Stimulated activated CD4-positive, alpha-beta T cell treated with anti-CD3 and anti-CD28 coated beads, TNF-alpha, amount 100 ng/mL, for 4 hours (primary cell): Measurements from ENCODE around the gene MAGI2.
"Not testable (repeated sequence)": the region's sequence is repeated elsewhere in the genome, so short reads cannot be mapped to it uniquely, and the experiment has no call there.

Source experiments
- DNase-seq, 3 experiments: peaks; one replicate each; pipeline ENCODE4 v3.0.0-alpha.2; 2020; ENCODE audit warnings: low read depth in 3 of 3

Gene MAGI2

DNA sequence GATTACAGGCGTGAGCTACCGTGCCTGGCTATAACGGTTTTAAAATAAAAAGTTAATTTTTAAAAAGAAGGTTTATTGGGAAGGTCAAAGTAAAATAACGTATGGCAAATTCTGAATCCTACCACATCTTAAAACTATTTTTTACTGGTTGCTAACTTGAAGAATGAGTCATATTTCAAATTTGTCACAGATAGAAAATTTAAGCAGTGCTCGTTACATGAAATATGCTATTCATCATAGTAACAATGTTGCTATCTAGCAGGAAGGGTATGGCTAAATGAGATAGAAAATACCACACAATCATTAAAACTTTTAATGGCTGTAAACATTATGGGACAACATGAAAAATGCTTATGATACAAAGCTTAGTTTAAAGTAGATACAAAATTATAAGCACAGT, 1154.4 kb downstream of the MAGI2 start:
- no peak for DNase-seq

DNA sequence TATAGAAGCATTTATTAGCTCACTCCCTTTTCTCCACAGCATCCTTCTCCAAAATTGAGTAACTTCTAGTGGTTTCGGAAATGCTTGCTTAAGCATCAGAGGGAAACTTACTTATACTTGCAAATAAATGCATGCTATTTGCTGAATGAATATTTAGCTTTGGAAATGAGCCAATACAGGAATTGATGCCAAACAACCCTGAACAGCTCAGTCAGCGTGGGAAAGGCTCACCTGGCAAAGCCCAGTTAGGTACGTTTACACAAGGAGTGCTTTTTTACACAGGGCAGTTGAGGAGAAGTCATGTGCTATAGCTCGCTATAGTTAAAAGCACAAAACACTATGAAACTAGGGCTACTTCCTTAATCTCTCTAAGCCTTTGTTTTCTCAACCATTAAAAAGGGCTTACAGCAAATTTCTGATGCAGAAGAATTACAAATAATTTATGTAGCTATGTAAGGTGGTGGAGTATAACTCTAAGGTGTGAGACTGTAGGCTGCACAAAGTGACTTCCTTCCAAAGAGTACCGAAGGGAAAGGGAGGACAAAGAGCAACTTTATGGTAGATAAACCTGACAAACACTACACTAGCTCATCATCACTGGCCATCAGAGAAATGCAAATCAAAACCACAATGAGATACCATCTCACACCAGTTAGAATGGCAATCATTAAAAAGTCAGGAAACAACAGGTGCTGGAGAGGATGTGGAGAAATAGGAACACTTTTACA, 1156.7 kb downstream of the MAGI2 start:
- no peak for DNase-seq

DNA sequence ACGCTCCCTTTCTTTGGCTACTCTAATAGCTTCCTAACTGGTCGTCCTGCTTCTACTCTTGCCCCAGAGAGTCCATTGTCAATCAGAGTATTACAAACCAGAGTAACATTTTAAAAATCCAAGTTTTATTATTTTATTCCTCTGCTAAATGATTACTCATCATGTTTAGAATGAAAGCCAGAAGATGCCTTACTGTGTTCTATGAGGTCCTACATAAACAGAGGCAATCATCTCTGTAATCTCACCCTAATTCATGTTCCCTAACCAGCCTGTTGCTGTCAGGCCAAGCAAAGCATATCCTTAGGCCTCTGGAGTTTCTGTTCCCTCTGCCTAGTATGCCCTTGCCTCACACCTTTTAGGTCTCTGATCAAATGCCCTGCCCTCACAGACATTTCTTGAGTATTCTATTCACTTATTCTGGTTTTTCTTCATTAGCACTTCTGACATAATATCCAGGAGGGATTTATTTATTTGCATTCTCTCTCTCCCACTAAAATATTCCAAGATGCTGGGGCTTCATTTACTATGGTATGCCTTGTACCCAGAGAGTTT, 1157.3 kb downstream of the MAGI2 start:
- no peak for DNase-seq

DNA sequence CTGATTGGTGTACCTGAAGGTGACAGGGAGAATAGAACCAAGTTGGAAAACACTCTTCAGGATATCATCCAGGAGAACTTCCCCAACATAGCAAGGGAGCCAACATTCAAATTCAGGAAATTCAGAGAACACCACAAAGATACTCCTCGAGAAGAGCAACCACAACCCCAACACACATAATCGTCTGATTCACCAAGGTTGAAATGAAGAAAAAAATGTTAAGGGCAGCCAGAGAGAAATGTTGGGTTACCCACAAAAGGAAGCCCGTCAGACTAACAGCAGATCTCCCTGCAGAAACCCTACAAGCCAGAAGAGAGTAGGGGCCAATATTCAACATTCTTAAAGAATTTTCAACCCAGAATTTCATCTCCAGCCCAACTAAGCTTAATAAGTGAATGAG, 1164.0 kb downstream of the MAGI2 start:
- DNase-seq: not testable (repeated sequence)

DNA sequence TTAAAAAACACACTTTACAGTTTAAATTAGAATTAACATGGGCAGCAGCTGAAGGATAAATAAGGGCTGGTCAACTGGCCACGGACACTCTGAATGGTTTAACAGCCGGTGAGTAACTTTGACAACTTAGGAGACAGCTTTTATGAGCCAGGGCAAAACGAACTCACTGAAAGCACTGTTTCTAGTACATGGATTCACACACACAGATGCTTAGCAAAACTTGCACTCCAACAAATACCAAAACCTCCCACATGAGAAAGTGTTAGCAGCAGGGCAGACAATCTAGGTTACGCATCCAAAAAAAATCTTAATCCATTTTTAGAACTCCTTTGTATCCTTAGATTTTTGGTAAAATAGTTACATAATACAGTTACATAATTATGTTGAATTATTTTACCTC, 1168.5 kb downstream of the MAGI2 start:
- DNase-seq: no peak

DNA sequence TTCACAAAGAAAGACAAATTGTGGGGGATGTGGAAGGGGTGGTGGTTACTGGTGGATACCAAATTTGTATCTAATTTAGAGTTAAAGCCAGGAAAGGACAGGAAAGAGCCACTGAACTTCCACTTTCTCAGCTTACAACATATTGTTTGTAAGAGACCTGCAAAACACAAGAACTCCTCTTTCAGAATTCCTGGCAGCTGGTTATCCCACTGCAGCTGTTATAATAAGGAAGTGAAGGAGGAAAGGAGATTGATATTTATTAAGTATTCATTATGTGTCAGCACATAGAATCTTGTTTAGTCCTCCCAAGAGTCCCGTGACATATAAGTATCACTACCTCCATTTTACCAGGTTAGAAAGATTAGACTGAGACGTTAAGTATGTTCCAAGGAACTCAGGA, 1173.2 kb downstream of the MAGI2 start:
- DNase-seq: no peak

DNA sequence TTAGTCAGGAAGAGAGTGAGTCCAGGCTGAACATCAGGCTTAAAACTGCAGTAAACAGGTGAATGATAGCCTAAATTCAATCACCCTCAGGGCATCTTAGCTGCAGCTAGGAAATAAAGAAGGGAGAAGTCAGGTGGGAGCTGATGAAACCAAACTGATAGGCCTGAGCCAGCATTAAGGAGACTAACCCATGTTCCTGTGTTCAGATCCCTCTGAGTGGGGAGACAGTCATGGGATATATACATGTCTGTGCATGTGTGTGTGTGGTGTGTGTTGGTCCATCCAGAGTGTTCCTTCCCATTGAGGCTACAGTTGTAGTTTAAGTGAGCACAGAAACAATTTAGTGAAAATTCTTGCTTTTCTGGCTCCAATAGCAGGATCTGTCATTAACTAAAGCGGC, 1174.0 kb downstream of the MAGI2 start:
- no peak for DNase-seq

DNA sequence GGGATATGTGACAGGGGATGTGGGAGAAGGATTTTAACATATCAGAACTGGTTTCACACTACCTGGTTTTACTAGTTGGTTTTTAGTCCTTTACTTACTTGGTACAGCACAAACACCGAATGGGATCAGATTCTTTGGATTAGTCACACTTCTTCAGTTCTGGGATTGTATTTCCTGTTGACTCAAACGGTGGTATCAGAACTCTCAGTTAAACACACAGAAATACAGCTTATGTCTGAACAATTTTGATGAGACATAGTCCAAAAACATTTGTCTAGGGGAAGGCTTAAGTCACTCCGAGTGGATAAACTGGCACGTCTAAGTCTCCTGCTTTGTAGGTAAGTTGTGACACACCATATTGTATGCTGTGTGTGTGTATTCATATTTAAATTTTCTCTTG, 1174.4 kb downstream of the MAGI2 start:
- DNase-seq: no peak

DNA sequence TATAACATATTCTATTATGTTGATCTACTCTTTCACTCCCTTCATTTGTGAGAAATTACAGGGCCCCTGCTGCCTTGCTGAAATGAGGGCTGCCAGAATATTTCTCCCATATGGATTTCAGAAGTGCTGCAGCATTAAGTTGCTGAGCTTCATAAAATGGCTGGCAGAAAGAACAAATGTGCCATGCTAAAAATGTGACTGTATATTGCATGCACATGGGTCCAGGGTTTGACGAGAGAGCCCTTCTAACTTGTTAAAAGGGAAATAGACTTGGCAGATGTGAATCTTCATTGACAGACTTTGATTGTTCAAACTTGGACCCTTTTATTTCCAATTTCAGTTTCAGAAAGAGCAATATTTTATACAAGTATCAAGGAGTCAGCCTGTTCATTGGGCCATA, 1186.3 kb downstream of the MAGI2 start:
- DNase-seq: no peak

DNA sequence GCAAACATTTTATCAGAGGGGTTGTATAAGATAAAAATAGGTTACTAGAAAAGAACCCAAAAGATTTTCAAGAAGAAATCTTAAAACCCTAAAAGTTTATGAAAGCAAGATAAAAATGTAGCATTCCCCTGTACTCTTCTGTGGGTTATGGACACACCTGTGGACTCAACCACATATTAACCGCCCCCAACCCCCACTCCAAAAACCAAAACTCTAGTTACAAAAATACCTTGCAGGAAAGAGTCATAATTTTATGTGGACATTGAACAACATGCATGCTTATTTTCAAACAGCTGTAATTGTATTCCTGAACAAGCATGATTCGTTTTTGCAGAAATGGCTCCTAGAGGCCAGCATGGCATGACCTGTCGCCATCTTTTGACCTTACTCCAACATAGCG, 1188.0 kb downstream of the MAGI2 start:
- no peak for DNase-seq

DNA sequence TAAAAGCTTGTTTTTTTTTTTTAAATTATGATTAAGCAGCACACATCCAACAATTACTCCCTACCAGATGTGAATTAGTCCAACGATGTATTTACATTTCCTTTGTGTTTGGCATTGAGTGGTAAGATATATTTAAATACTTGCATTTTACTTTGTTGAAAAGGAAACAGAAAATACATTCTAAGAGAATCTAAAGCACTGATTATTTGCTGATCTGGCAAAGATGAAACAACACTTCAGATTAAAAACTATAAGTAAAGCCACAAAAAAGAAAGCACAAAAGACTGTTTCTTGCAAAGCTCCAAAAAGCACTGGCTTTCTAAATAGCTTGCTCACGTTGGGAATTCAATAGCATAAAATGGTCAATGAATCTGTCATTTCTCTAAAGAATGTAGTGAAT, 1188.4 kb downstream of the MAGI2 start:
- no peak for DNase-seq

DNA sequence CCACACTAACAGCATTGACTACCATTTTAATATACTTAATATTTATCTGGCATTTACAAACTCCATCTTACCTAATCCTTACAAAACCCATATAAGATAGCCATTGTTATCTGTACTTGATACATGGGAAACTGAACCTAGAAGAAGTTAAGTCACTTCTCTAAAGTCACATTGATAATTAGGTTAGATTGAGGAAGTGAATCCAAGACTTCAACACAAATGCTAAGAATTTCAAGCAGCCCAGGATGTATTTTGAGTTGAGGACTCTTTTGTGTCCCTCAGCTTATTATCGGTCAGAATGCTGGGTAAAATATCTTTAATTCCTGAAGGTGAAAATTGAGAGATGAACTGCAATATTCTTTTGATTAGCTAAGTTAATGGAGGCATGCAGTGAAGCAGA, 1189.4 kb downstream of the MAGI2 start:
- DNase-seq: no peak

DNA sequence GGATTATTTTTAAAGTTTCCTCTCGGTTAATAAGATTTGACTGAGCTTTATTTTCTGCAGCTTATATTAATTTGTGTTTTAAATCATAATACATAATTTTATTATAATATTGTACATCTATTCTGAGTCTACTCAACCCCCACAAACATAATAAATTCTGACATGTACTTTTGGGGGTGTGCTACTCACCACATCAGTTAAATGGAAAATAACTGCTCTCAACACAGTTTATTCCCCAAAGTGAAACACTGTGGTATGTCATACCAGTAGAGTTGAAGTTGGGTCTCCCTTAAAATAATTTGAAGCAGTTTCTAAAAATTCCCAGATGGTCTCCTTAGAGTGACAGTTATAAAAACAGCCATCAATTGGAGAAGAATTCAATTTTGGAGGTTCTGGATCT, 1191.7 kb downstream of the MAGI2 start:
- DNase-seq: no peak

DNA sequence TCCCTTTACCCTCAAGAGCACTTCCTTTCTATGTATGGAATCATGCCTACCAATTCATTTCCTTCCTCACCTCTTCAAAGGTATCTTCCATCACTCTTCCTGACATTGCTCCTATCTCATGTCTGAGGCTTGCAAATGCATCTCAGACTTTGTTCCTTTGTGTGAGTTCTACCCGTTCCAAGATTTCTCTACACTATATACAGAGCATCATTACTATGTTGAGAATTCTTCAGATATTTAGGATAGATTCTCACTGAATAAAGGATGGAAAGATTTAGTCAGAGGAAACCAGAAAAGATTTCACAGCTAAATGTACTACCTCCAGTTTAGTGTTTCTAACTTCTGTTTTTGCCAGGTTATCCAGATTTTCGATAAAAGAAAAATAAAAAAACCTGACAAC, 1192.2 kb downstream of the MAGI2 start:
- no peak for DNase-seq

DNA sequence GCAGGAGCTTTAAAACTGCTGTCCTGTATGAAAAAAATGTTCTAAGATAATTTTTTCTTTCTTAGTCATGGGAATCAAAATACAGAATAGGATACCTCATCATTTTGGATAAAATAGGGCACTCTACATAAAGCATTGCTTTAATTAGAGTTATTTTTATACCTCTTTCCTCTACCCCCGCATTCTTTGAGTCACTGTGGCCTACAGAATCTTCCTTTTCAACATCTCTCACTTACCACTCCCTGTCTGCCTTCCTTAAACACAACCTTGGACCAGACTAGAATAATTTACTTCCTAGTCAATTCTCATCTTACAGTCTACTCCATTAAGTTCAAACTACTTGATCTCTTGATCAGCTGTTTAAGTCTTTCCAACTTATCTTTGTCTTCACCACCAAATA, 1192.6 kb downstream of the MAGI2 start:
- no peak for DNase-seq

DNA sequence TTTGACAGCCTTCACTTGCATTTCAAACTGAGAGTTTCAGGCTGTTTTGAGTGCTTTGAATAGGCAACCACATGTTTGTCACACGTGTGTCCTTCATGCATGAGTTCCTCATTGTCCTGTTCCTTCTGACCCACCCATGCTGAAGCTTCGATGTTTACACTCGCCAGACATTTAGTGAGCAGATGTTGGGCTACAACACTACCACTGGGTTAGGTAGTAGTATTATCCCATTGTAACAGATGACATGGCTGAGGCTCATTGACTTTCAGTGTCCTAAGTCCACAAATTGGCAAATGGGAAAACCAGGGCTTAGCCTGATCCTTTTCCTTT, 1198.8 kb downstream of the MAGI2 start:
- no peak for DNase-seq

DNA sequence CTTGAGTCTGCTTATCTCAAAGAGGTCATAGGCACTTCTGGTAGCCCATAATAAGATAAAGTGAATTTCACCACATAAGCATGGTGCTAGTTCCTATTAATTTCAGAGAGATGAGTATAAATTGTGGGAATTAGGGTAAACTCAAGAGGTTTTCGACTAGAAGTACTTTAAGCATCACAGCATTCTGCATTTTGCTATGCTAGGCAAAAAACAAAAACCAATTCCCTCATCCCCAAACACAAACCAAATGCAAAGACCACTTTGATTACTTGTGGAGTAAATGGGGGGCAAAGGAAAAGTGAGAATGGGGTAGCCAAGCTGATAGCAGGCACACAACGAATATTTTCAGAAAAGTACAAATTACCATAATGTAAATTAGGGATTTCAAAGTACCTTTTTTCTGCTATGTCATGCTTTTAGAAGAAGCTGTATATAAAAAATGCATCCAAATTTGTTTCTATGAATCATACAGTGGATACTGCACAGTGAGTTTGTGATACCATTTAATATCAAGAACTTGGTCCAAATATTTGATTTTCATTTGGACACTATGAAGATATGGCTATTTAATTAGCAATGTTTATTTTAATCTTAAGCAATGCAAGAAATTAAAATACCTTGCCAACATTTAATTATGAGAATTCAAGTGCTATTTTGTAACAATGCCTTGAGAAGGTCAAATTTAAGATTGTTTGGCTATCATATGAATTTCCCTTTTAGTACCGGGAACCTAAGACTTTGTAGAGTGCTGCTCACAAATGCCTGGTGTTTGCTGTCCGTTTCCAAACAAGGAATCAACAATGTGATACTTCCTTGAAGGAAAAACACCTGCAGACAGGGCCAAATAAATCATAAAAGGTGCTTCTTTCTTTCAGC, 1199.4 kb downstream of the MAGI2 start:
- no peak for DNase-seq

DNA sequence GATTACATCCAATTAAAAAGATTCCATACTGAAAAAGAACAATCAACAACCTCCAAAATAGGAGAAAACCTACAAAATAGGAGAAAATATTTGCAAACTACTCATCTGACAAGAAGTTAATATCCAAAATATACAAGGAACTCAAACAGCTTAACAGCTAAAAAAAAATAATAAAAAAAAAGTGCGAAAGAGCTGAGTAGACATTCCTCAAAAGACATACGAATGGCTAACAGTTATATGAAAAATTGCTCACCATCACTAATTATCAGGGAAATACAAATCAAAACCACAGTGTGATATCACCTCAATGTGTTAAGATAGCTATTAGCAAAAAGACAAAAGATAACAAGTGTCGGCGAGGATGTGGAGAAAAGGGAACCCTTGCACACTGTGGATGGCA, 1204.6 kb downstream of the MAGI2 start:
- no peak for DNase-seq

DNA sequence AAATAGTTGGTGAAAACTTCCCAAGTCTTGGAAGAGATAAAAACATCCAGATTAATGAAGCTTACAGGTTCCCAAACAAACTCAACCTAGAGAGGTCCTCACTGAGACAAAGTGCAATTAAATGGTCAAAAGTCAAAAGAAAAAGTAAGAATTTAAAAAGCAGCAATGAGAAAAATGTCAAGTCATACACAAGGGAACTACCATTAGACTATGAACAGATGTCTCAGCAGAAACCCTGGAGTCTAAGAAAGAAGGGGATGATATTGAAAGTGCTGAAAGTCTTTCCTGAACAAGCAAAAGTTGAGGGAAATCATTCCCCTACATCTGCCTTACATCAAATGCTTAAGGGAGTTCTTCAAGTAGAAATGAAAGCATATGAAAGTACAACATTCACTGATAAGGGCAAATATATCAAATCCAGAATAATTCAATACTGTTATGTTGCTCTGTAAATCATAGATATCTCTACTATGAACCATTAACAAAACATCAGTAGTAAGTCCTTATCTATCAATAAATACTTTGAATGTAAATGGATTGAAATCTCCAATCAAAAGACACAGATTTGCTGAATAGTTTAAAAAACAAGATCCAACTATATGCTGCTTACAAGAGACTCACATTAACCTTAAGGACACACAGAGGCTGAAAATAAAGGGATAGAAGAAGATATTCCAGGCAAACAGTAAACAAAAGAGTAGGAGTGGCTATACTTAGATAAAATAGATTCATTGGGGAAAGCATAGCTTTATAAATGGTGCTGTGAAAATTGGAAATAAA, 1205.4 kb downstream of the MAGI2 start:
- no peak for DNase-seq

DNA sequence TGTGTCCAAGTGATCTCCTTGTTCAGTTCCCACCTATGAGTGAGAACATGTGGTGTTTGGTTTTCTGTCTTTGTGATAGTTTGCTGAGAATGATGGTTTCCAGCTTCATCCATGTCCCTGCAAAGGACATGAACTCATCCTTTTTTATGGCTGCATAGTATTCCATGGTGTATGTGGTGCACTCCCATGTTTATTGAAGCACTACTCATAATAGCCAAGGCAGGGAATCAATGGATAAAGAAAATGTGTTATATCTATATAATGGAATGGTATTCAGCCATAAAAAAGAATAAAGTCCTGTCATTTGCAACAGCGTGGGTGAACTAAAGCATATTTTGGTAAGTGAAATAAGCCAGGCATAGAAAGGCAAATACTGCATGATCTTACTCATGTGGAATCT, 1213.3 kb downstream of the MAGI2 start:
- DNase-seq: not testable (repeated sequence)

DNA sequence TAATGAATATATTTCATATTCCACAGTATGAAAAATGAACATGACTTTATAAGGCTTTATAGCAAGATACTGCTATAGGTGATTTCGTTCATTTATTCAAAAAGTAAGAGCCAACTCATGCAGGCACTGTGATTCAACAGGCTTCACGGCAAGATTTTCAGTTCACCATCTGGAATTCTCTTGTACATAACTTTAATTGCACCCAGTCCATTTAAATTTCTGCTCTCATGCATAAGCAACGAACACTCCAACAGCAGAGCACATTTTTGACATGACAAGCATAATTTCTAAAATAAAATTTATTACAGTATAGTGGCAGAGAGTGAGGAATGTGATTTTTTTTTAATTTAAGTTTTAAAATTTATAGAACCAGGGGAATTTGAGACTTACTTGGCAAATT, 1218.8 kb downstream of the MAGI2 start:
- DNase-seq: no peak

DNA sequence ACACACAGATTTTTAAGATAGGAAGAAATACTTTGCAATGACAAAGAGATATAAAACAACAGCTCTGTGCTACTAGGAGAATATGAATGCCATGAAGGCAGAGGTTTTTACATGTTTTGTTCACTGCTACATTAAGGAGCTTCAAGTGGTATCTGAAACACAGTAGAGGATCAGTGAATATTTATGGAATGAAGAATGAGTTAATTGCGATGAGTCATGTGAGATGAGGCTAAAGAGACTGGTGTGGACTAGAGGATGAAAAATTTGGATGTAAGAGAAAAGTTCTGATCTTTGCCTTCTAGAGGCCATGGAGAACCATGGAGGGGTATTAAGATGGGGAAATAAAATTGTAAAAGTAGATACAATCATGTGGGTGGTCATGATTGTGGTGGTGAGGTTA, 1220.7 kb downstream of the MAGI2 start:
- DNase-seq: no peak
